ENCODE data around the gene SKIC2. TPM values are rescaled to one million over a fixed set of nuclear protein-coding genes. Genes with fewer than 3 reads are reported as not detected.

SKIC2 gene
- total and polyA plus RNA-seq, 10 of the 15 experiments (the other 5 are each of a cell fraction or from before 2014, with no cell fraction given), result 3.3 to 79.2 (median 32.5) TPM

DNA sequence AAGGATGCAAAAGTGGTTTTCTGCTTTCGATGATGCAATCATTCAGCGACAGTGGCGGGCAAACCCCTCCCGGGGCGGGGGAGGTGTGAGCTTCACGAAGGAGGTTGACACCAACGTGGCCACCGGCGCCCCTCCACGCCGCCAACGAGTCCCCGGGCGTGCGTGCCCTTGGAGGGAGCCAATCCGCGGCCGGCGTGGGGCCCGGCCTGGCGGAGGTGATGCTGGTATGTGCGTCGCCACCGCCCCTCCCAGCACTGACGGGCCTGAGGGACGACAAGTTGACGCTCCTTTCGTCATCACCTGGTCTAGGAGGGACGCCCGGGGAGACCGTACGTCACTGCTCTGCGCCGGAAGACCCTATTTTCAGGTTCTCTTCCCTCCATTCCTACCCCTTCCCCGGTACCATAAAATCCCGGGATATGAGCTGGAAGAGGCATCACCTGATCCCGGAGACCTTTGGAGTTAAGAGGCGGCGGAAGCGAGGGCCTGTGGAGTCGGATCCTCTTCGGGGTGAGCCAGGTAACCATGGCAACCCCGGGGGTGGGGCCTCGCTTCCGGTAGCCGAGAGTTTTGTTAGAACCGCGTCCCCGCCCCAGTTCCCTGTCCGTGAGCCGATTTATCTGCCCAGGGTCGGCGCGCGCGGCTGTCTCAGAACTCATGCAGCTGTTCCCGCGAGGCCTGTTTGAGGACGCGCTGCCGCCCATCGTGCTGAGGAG lies 13.2 kb downstream of the SKIC2 start, which contains the start of gene DXO (continued):
- TF ChIP-seq EP300 (IDR thresholded peaks at IDR 0.05; ENCODE audit: borderline replicate concordance in 1 of 2, control insufficient read depth in 1 of 2, low read depth in 2 of 2, low read length in 2 of 2) (peak; percentile 49 to 51; a peak in 1 of 4 replicates), NFIC (IDR thresholded peaks at IDR 0.05; ENCODE audit: low read depth, low read length) (no peak; the same call in 1 of the 2 replicates), TBL1XR1 (IDR thresholded peaks at IDR 0.05; ENCODE audit: low read depth, low read length) (no peak), SREBF2 (IDR thresholded peaks at IDR 0.05; ENCODE audit: low read length) (0 out of 2 replicates have a peak, but pooled peaks have one; percentile 6), EZH2 (IDR thresholded peaks at IDR 0.05; ENCODE audit: borderline replicate concordance, control insufficient read depth, low read depth, low read length) (no peak)
- TF ChIP-seq, protein P1, sequence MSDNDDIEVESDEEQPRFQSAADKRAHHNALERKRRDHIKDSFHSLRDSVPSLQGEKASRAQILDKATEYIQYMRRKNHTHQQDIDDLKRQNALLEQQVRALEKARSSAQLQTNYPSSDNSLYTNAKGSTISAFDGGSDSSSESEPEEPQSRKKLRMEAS (IDR thresholded peaks at IDR 0.05; ENCODE audit: low read depth, low read length), result peak; percentile 90
- TF ChIP-seq, protein P2, sequence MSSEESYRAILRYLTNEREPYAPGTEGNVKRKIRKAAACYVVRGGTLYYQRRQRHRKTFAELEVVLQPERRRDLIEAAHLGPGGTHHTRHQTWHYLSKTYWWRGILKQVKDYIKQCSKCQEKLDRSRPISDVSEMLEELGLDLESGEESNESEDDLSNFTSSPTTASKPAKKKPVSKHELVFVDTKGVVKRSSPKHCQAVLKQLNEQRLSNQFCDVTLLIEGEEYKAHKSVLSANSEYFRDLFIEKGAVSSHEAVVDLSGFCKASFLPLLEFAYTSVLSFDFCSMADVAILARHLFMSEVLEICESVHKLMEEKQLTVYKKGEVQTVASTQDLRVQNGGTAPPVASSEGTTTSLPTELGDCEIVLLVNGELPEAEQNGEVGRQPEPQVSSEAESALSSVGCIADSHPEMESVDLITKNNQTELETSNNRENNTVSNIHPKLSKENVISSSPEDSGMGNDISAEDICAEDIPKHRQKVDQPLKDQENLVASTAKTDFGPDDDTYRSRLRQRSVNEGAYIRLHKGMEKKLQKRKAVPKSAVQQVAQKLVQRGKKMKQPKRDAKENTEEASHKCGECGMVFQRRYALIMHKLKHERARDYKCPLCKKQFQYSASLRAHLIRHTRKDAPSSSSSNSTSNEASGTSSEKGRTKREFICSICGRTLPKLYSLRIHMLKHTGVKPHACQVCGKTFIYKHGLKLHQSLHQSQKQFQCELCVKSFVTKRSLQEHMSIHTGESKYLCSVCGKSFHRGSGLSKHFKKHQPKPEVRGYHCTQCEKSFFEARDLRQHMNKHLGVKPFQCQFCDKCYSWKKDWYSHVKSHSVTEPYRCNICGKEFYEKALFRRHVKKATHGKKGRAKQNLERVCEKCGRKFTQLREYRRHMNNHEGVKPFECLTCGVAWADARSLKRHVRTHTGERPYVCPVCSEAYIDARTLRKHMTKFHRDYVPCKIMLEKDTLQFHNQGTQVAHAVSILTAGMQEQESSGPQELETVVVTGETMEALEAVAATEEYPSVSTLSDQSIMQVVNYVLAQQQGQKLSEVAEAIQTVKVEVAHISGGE (CRISPR knock-in tag; IDR thresholded peaks at IDR 0.05), result peak; percentile 56; the same call in 1 of the 2 replicates

Data from GM12878 (cell line).